Measurements from ENCODE around the gene KIF19. TPM values are rescaled to one million over a fixed set of nuclear protein-coding genes. Genes with fewer than 3 reads are reported as not detected.
A peak's percentile ranks its signal among the peaks of the same experiment; 100 is the strongest.

KIF19 gene
- total and polyA plus RNA-seq, 11 donors: 0.12 to 3.0 (median 0.19) TPM; not detected in 2

DNA sequence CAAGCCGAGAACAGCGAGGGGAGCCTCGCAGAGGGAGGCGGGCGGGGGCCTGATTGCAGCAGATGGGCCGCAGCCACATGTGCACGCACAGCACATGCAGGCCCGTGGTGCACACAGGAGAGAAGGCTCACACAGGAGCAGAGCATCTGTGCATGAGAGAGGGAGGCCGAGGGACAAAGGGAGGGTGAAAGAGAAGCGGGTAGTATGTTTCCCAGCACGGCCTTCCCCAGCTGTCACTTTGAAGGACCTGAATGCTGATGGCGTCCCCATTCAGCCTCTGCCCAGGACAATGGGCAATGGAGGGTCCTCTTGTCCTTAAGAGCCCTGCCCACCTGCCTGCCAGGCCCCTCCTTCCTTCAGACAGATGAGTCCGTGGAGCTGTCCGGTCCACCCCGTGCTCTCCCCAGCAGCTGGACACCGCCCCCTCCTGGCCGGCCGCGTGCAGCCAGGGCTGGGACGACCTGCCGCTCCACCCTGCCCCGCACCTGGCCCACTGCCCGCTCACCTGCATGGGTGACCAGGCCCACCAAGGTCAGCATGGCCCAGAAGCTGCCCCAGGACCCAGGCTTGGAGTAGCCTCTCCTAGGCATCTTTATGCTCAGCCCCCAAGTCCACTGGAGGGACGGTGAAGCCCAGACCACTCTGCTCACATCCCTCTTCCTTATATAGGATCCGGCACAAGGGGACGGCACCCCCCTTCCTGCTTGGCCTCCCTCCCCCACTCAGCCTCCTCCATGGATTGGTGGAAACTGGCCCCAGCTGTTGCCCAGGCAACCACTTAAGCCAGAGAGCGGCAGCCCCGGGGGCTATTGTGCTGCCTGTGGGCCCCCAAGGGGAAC is 35.4 kb downstream of the KIF19 start, which contains the start of gene BTBD17:
BTBD17 (minus strand) TSS at position 639 of the 839 bp plus-strand sequence; CDS start at position 590, 49 bp downstream.
- intact Hi-C loops (cut with DNase I): loop anchor here (1.0 to 10.0 kb wide), 13 partner anchors 54 to 243 kb away; partner anchors contain the start of genes TTYH2 (in 3 of the 10) and RPL38 (in 2 of the 10)
- TF ChIP-seq, protein P1, sequence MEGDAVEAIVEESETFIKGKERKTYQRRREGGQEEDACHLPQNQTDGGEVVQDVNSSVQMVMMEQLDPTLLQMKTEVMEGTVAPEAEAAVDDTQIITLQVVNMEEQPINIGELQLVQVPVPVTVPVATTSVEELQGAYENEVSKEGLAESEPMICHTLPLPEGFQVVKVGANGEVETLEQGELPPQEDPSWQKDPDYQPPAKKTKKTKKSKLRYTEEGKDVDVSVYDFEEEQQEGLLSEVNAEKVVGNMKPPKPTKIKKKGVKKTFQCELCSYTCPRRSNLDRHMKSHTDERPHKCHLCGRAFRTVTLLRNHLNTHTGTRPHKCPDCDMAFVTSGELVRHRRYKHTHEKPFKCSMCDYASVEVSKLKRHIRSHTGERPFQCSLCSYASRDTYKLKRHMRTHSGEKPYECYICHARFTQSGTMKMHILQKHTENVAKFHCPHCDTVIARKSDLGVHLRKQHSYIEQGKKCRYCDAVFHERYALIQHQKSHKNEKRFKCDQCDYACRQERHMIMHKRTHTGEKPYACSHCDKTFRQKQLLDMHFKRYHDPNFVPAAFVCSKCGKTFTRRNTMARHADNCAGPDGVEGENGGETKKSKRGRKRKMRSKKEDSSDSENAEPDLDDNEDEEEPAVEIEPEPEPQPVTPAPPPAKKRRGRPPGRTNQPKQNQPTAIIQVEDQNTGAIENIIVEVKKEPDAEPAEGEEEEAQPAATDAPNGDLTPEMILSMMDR (IDR thresholded peaks at IDR 0.05): peak; percentile 63 to 84 (median 76)
- TF ChIP-seq POLR2A (IDR thresholded peaks at IDR 0.05): no peak
- H3K9me3 ChIP-seq: no peaks in the 10 kb centered on the region
- H3K27ac ChIP-seq: no peak within 1 kb of the TSS
- no peaks in the 10 kb centered on the region for H3K36me3 ChIP-seq
- DNase-seq (peak; percentile 54 to 81 (median 61)), ATAC-seq (peak; percentile 79 to 91 (median 82))
- peaks cover 0 to 24% (median 7%) of the 10 kb centered on the region in 12 donors for H3K4me1 ChIP-seq
- WGBS, 4 donors: 20 to 35% (median 28%) methylated on average over 18 to 28 of the region's 28 CpGs
- no peak within 1 kb of the TSS for H3K4me3 ChIP-seq
- peaks cover 18 to 61% (median 52%) of the 10 kb centered on the region in 9 donors for H3K27me3 ChIP-seq

- no peaks in the 10 kb centered on the region for H3K9me3 ChIP-seq
- intact Hi-C loops (cut with DNase I): loop anchor here in 8 of 10 donors (5.0 to 10.0 kb wide), 8 partner anchors 55 to 243 kb away; partner anchors contain the start of genes TTYH2 (in 3 of the 8) and RPL38 (in 1 of the 8)
- DNase-seq (no peak), ATAC-seq (no peak)
- no peaks in the 10 kb centered on the region for H3K36me3 ChIP-seq
- peaks cover 0 to 18% (median 5%) of the 10 kb centered on the region in 12 donors for H3K4me1 ChIP-seq
- WGBS, 4 donors: 11 to 18% (median 12%) methylated on average over 1 to 9 of the region's 9 CpGs
- H3K27ac ChIP-seq: no peak overlapping the region
- H3K4me3 ChIP-seq: no peak overlapping the region
- peaks cover 12 to 57% (median 49%) of the 10 kb centered on the region in 9 donors for H3K27me3 ChIP-seq
- TF ChIP-seq, protein P1 (IDR thresholded peaks at IDR 0.05): no peak
- TF ChIP-seq POLR2A (IDR thresholded peaks at IDR 0.05): no peak
Measured at GRCh38 chr17:74362069-74362405, 36.0 kb downstream of the KIF19 start.

GRCh38 chr17:74362810-74363498 is 36.9 kb downstream of the KIF19 start:
- no peak overlapping the region for H3K4me3 ChIP-seq
- ATAC-seq: no peak
- intact Hi-C loops (cut with DNase I): loop anchor here in 8 of 10 donors (5.0 to 10.0 kb wide), 8 partner anchors 56 to 242 kb away; partner anchors contain the start of genes TTYH2 (in 3 of the 8) and RPL38 (in 1 of the 8)
- peaks cover 5 to 47% (median 40%) of the 10 kb centered on the region in 9 donors for H3K27me3 ChIP-seq
- no peak for TF ChIP-seq POLR2A (IDR thresholded peaks at IDR 0.05)
- TF ChIP-seq, protein P1 (IDR thresholded peaks at IDR 0.05): no peak
- DNase-seq: no peak
- no peaks in the 10 kb centered on the region for H3K9me3 ChIP-seq
- WGBS, 4 donors: 52 to 63% (median 58%) methylated on average over 11 to 14 of the region's 14 CpGs
- peaks cover 0 to 11% (median 0%) of the 10 kb centered on the region in 12 donors for H3K4me1 ChIP-seq
- no peak overlapping the region for H3K27ac ChIP-seq
- no peaks in the 10 kb centered on the region for H3K36me3 ChIP-seq

Measured in heart left ventricle (tissue), 16 donors.